GM21528 (cell line): Measurements from ENCODE around the gene PRICKLE4.
"Not testable (repeated sequence)": the region's sequence is repeated elsewhere in the genome, so short reads cannot be mapped to it uniquely, and the experiment has no call there.

Experiments used
- ATAC-seq: cut with Tn5 transposase; IDR thresholded peaks from one replicate; pipeline ENCODE4 v1.9.1; 2021; ENCODE audit warnings: mild to moderate bottlenecking, moderate library complexity; ENCODE audit not compliant: unreplicated experiment, low FRiP score

Gene PRICKLE4

DNA sequence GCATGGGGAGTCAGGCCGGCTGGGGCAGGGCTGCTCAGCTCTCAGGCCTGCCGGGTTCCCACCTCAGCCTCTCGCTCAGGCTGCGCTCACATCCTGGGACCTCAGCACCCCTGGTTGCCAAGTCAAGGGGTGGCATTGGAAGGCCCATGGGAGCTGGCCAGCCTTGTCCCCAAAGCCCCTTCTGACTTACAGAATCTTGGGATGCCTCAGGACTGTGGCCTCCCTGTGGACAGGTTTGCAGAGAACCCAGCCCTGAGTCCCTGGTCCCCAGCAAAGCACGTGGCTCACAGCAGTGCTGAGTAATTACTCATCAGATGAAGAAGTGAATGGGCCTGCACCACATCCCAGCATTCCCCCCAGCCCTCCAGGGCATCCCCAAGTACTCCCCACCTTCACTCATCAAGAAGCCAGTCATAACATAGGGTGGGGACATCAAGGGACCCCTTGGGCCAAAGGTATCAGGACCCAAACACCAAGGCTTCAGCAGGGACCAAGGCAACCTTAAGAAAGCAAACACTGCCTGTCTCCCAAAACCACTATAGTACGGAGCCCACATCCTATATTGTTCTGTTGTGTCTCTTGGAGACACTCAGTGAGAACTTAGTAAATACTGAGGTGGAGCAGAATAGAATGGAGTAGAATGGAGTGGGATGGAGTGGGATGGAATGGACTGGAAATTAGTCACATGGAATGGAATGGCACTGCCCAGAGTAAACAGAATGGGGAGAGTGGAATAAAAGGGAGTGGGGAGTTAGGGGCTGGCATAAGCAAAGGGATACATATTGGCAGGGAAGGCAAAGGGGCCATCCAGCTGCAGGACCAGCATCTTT is 37.0 kb upstream of the PRICKLE4 start:
- ATAC-seq: no peak

- ATAC-seq: no peak
Measured at GRCh38 chr6:41744236-41744787, 36.3 kb upstream of the PRICKLE4 start.

GRCh38 chr6:41746107-41746506 is 34.5 kb upstream of the PRICKLE4 start:
- no peak for ATAC-seq

DNA sequence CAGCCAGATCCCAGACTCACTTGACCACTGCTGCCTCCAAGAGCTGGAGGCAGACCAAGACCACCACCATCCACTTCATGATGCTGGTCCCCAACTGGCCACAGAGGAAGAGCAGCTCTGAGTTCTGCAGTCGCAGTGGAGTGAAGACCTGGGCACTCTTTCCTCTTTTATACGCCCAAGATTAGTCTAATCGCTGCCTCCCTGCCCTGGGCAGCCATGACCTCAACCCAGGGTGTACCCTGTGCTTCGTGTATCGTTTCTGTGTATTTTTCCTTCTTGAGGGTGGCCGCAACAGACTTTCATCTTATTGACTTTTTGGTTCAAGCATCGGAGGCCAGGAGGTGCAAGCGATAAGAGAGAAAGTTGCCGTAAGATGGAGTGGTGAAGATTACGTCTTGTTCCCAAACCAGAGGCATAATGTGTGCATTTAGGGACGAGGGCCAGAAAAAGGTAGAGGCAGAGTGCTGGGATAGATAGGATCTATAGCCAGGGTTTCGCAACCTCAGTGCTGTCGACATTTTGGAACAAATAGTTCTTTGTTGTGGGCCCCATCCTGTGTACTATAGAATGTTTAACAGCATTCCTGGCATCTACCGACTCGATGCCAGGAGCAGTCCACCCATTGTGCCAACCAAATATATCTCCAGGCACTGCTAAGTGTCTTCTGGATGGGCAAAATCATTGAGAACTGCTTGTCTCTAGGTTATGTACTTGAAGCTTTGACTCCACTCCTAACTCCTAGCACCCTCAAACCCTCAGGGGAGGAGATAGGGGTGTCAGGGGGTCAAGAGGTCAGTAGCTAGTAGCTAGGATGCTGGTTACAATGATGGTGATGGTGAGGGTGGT is 33.1 kb upstream of the PRICKLE4 start, which contains the start of gene PGC:
Gene PGC, minus strand, starts transcription at position 142 of the 846 bp plus-strand sequence. Its CDS starts 63 bp downstream, at position 79.
- ATAC-seq: no peak

GRCh38 chr6:41748102-41748477 is 32.5 kb upstream of the PRICKLE4 start:
- ATAC-seq: no peak

DNA sequence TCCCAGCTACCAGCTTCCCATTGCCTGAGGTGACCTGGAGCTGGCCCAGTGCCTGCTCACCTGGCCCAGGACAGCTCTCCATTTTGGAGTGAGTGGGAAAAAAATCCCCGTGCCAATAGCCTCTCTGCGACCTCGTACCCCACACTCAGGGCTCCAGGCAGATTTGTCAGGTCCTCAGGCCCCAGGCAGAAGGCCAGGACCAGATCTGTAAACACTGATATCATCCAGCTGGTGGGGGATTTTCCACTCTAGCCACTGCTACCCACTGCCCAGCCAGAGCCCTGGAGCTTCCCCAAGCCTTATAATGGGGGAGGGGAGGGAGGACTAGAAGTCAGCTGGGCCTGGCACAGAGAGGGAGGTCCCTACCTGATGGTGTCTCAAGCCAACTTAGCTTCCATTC is 32.0 kb upstream of the PRICKLE4 start:
- ATAC-seq: no peak

GRCh38 chr6:41750374-41750773 is 30.2 kb upstream of the PRICKLE4 start:
- ATAC-seq: no peak

DNA sequence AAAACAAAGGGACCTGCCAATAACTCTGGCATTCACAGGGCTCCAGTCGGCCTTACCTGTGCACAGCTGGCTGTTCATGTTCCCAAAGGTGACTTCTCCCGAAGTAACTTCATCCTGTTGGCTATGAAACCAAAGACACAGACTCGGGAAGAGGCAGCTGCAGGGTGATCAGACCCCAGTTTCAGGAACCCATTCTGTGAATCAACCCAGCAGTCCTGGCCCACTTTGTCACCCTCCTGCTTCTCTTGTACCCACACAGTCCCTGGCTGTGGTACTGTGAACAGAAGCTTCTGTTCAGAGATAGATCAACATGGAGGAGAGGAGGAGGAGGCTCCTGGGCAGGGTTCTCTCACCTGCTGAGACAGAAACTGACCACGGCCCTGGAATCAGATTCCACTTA is 24.7 kb upstream of the PRICKLE4 start:
- ATAC-seq: no peak

GRCh38 chr6:41756354-41756753 is 24.2 kb upstream of the PRICKLE4 start:
- no peak for ATAC-seq

DNA sequence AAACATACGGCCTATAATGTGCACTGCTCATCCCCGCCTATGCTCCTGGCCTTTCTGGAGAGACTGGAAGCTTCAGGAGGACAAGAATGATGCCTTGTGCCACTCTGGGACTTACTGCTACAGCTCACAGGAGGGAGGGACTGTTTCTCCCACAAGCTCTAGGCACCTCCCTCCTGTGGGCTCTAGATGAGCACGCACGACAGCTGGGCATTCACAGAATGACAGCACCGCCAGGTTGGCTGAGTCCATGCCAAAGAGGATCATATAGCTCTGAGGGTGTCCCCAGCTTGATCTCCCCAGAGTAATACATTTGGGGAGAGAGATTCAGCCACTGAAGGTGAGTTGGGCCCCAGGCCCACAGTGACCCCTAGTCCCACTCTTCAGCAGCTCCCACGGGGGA is 23.3 kb upstream of the PRICKLE4 start:
- no peak for ATAC-seq

DNA sequence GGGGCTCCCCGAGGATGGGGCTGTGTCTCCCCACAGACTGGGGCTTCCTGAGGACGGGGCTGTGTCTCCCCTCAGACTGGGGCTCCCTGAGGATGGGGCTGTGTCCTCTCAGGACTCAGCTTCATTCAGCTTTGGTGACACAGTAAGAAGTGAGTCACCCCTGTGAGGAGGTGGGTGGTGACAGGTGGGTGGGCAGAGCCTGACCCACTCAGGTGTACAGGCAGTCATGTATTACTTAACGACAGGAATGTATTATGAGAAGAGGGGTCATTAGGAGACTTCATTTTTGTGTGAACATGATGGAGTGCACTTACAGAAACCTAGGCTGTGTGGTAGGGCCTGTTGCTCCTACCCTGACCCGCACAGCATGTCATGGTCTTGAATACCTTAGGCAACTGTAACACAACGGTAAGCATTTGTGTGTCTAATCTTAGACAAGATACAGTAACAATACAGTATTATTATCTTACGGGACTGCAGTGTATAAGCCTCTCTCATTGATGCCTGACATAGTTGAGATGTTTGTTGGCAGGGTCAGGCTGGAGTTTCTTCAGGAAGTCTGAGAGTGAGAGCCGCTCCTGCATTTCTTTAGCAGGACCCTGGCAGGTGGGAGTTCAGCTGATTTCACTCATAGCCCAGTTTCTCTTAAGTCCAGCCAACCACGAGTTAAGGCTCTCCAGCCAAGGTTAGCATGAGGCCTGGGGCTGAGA is 22.5 kb upstream of the PRICKLE4 start:
- no peak for ATAC-seq

- no peak for ATAC-seq
Measured at GRCh38 chr6:41758641-41759035, 21.9 kb upstream of the PRICKLE4 start.

DNA sequence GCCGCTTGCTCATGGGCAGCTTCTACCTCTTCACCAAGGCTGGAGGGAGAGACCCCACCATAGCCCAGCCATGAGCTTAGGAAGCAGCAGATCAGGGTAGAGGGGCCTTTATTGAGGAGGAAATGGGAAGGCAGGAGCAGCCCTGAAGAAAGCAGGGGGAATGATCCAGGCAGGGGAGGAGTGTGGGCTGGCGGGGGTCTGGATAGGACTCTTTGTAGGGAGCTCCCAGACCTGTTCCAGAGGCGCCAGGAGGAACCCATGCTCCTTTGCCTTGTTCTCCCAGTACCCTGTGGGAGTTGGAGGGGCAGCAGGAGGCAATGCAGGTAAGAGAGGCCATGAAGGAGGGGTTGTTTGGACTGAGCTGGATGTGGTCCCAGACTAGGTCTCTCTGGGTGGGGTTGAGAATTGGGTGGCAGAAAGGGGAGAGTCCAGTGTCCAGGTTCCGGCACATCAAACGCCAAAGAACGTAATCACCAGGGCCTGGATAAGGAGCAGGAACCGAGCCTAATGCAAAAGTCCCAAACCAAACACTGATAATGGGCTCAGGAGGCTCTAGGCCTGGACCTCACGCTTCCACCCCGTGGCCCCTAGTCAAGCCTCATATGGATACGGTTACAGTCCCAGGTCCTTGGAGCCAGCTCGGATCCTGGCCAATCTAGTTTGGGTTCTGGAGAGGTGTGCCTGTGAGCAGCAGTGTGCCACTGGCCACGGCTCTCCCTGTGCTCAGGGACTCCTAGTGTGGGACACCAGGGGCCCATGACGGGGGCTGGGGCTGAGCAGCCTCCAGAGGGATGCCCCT is 21.3 kb upstream of the PRICKLE4 start:
- no peak for ATAC-seq

- ATAC-seq: no peak
Measured at GRCh38 chr6:41759905-41760579, 20.5 kb upstream of the PRICKLE4 start.

DNA sequence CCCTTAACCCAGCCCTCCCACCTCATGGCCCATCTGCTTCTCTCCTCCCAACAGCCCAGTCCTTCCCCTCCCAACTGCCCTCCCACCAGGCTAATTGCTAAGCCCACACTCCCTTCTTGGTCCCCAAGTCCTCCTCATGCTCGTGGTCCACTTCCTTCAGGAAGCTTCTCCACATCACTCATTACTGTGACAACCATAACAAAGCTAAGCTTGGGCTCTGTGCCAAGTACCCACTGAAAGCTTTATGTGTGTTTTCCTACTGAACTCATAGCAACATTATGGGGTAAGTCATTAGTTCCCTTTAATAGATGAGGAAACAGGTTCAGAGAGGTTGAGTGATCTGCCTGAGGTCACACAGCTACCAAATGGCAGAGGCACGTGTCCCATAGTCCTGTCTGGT is 17.1 kb upstream of the PRICKLE4 start:
- ATAC-seq: no peak

- not testable (repeated sequence) for ATAC-seq
Measured at GRCh38 chr6:41766043-41766664, 14.4 kb upstream of the PRICKLE4 start.

DNA sequence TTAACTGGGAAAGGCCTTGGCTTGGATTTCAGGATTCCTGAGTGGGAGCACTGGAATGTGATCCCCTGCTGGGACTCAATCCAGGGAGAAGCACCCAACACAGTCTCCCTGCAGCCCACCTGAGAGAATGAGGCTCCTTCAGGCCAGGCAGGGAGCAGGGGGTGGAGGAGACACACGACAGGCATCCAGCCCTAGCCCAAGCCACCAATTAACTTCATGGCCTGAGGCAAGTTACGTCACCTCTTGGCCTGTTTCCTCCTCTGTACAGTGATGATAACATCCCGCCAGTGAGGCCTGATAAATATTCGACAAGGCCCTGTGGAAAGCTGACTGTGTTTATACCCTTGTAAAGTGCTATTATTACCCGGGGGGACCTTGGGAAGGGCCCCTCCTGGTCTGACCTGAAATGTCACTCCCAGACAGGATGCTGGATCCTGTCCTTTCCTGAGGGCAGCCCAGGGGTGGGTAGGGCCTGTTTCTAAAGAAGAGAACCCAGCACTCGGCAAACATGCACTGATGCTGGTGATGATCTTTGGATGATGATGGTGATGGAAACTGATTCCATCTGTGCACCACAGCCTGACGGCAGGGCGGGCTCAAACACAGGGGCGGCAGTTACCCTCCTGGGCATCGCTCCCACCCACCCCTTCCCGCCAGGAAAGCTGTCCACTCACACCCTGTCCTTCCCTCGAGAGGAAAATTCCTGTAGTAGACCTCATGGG is 13.3 kb upstream of the PRICKLE4 start:
- ATAC-seq: no peak
